Naive thymus-derived CD4-positive, alpha-beta T cell (primary cell): ENCODE data around the gene TBC1D4. TPM values are rescaled to one million over a fixed set of nuclear protein-coding genes. Genes with fewer than 3 reads are reported as not detected.
"Not testable (repeated sequence)": the region's sequence is repeated elsewhere in the genome, so short reads cannot be mapped to it uniquely, and the experiment has no call there.

Experiments used
- ATAC-seq: fragments of 150-1000 bp; cut with Tn5 transposase; 2 replicates; pipeline ENCODE4 v1.10.0; 2021; ENCODE audit warnings: mild to moderate bottlenecking, moderate library complexity
- CTCF ChIA-PET: fragments of 350-600 bp; sonication (Branson Sonifier 250); formaldehyde crosslinking; loops from one replicate; lab custom pipeline; 2021; ENCODE audit warnings: antibody characterized with exemption; lab: Charles Lee
- POLR2A ChIA-PET: fragments of 350-600 bp; sonication (Branson Sonifier 250); formaldehyde crosslinking; loops from one replicate; lab custom pipeline; 2021; ENCODE audit warnings: antibody characterized with exemption, inconsistent platforms; lab: Charles Lee
- DNase-seq, 9 donors: peaks; one replicate each; pipeline versions ENCODE4 v3.0.0 to v3.0.0-alpha.2; 2020 to 2022; ENCODE audit warnings: mixed read lengths in 1 of 9
- H3K27ac ChIP-seq: one replicate; pipeline ENCODE4 v1.7.0; 2013; ENCODE audit warnings: mild to moderate bottlenecking, low read depth, low read length, moderate library complexity
- H3K27me3 ChIP-seq, 2 donors: one replicate each; pipeline ENCODE4 v1.7.0; 2013; ENCODE audit warnings: low read length in 2 of 2, mild to moderate bottlenecking in 2 of 2, moderate library complexity in 2 of 2; ENCODE audit not compliant: control insufficient read depth in 2 of 2, insufficient read depth in 2 of 2
- H3K36me3 ChIP-seq, 3 experiments: 1 replicate in 2 of 3; 2 replicates in 1 of 3; pipeline ENCODE4 v1.7.0; 2013; ENCODE audit warnings: low read length in 3 of 3, mild to moderate bottlenecking in 3 of 3, moderate library complexity in 1 of 3; ENCODE audit not compliant: insufficient read depth in 3 of 3, control insufficient read depth in 2 of 3
- H3K4me1 ChIP-seq, 2 donors: one replicate each; pipeline ENCODE4 v1.7.0; 2013; ENCODE audit warnings: low read length in 2 of 2, mild to moderate bottlenecking in 2 of 2, moderate library complexity in 1 of 2; ENCODE audit not compliant: control insufficient read depth in 2 of 2, insufficient read depth in 2 of 2
- H3K4me3 ChIP-seq: 2 replicates; pipeline ENCODE4 v1.7.0; 2013; ENCODE audit warnings: mild to moderate bottlenecking, low read length
- H3K9me3 ChIP-seq, 3 experiments: 1 replicate in 2 of 3; 2 replicates in 1 of 3; pipeline ENCODE4 v1.7.0; 2013; ENCODE audit warnings: low read length in 3 of 3; ENCODE audit not compliant: control insufficient read depth in 2 of 3
- H3K27ac Mint-ChIP-seq, 9 donors: one replicate each; pipeline ENCODE4 v1.8.0; 2020 to 2022; ENCODE audit warnings: mixed read lengths in 9 of 9, mild to moderate bottlenecking in 8 of 9, moderate library complexity in 5 of 9, inconsistent platforms in 2 of 9
- H3K27me3 Mint-ChIP-seq, 5 donors: one replicate each; pipeline ENCODE4 v1.8.0; 2021 to 2022; ENCODE audit warnings: mixed read lengths in 5 of 5, mild to moderate bottlenecking in 1 of 5
- H3K36me3 Mint-ChIP-seq, 5 donors: one replicate each; pipeline ENCODE4 v1.8.0; 2020 to 2022; ENCODE audit warnings: mixed read lengths in 5 of 5, mild to moderate bottlenecking in 3 of 5, inconsistent platforms in 1 of 5
- H3K4me1 Mint-ChIP-seq, 7 donors: one replicate each; pipeline ENCODE4 v1.8.0; 2020 to 2022; ENCODE audit warnings: mixed read lengths in 7 of 7, mild to moderate bottlenecking in 3 of 7, inconsistent platforms in 1 of 7
- H3K4me3 Mint-ChIP-seq, 10 donors: one replicate each; pipeline ENCODE4 v1.8.0; 2020 to 2022; ENCODE audit warnings: mild to moderate bottlenecking in 10 of 10, mixed read lengths in 10 of 10, moderate library complexity in 6 of 10, inconsistent platforms in 2 of 10
- H3K9me3 Mint-ChIP-seq, 11 donors: one replicate each; pipeline ENCODE4 v1.8.0; 2020 to 2022; ENCODE audit warnings: mixed read lengths in 11 of 11, mild to moderate bottlenecking in 4 of 11, inconsistent platforms in 1 of 11, moderate library complexity in 1 of 11
- intact Hi-C, 2 donors: fragments of 100-400 bp; cut with micrococcal nuclease; formaldehyde crosslinking; loops; one replicate each; pipeline ENCODE4 v1.15.1; 2023
- polyA plus RNA-seq, 2 donors: library from polyadenylated mRNA; unstranded; fragments of 300-500 nt; fragmentation: Illumina TruSeq; gene quantifications; one replicate each; pipeline ENCODE4 v1.2.3, GENCODE V29; 2021
- total RNA-seq, 6 experiments: library from RNA in 5 of 6; stranded (reverse) in 5 of 6; gene quantifications; 1 replicate in 5 of 6; 2 replicates in 1 of 6; pipeline ENCODE4 v1.2.3 and lab custom pipeline; 2021 to 2026

Gene TBC1D4
- total and polyA plus RNA-seq, 7 experiments from 2014 or later = 12.4 to 73.8 (median 42.7) TPM

GRCh38 chr13:75250526-75251178 is 231.3 kb downstream of the TBC1D4 start:
- CTCF ChIA-PET = no interaction called here

GRCh38 chr13:75245578-75245977 is 236.4 kb downstream of the TBC1D4 start:
- H3K27ac ChIP-seq, H3K4me3 ChIP-seq, H3K4me3 Mint-ChIP-seq, H3K36me3 ChIP-seq, H3K9me3 ChIP-seq, CTCF ChIA-PET, H3K4me1 Mint-ChIP-seq, ATAC-seq, DNase-seq, H3K27ac Mint-ChIP-seq, POLR2A ChIA-PET, H3K4me1 ChIP-seq, H3K27me3 ChIP-seq, intact Hi-C loops: not testable (repeated sequence)
- Mint-ChIP-seq H3K27me3 (peaks cover 0 to 16% (median 10%) of the 10 kb centered on the region in 5 donors), H3K36me3 (peaks cover 0 to 10% (median 0%) of the 10 kb centered on the region in 5 donors), H3K9me3 (peaks cover 0 to 30% (median 14%) of the 10 kb centered on the region in 11 donors)

More at GRCh38 chr13:75250526-75251178, 231.3 kb downstream of the TBC1D4 start:
- Mint-ChIP-seq H3K9me3 (peaks cover 0 to 8% (median 3%) of the 10 kb centered on the region in 11 donors), H3K4me1 (no peaks in the 10 kb centered on the region), H3K27me3 (peaks cover 12 to 32% (median 20%) of the 10 kb centered on the region in 5 donors), H3K27ac (no peak overlapping the region), H3K36me3 (peaks cover 0 to 3% (median 0%) of the 10 kb centered on the region in 5 donors), H3K4me3 (no peak overlapping the region)
- no peaks in the 10 kb centered on the region for H3K4me1 ChIP-seq
- no peaks in the 10 kb centered on the region for H3K36me3 ChIP-seq
- ATAC-seq (no peak), DNase-seq (no peak)
- intact Hi-C loops = no loop called here
- H3K9me3 ChIP-seq = no peaks in the 10 kb centered on the region
- no peak overlapping the region for H3K4me3 ChIP-seq
- no peaks in the 10 kb centered on the region for H3K27me3 ChIP-seq
- POLR2A ChIA-PET = no interaction called here
- no peak overlapping the region for H3K27ac ChIP-seq

GRCh38 chr13:75240240-75240639 is 241.7 kb downstream of the TBC1D4 start:
- H3K4me3 Mint-ChIP-seq, H3K27ac Mint-ChIP-seq, intact Hi-C loops, POLR2A ChIA-PET, H3K4me3 ChIP-seq, H3K27ac ChIP-seq, ATAC-seq, H3K36me3 ChIP-seq, H3K4me1 ChIP-seq, H3K9me3 ChIP-seq, H3K27me3 ChIP-seq, H3K4me1 Mint-ChIP-seq, CTCF ChIA-PET, DNase-seq: not testable (repeated sequence)
- H3K27me3 Mint-ChIP-seq = peaks cover 0 to 17% (median 5%) of the 10 kb centered on the region in 5 donors
- H3K36me3 Mint-ChIP-seq = peaks cover 0 to 14% (median 0%) of the 10 kb centered on the region in 5 donors
- H3K9me3 Mint-ChIP-seq = peaks cover 3 to 58% (median 20%) of the 10 kb centered on the region in 11 donors

- H3K4me3 Mint-ChIP-seq = no peak overlapping the region
- no peaks in the 10 kb centered on the region for H3K4me1 ChIP-seq
- H3K9me3 Mint-ChIP-seq = peaks cover 3 to 44% (median 15%) of the 10 kb centered on the region in 11 donors
- H3K4me3 ChIP-seq = no peak overlapping the region
- no peak overlapping the region for H3K27ac ChIP-seq
- H3K36me3 ChIP-seq = no peaks in the 10 kb centered on the region
- CTCF ChIA-PET = no interaction called here
- H3K4me1 Mint-ChIP-seq = no peaks in the 10 kb centered on the region
- H3K27me3 ChIP-seq = no peaks in the 10 kb centered on the region
- intact Hi-C loops = no loop called here
- H3K9me3 ChIP-seq = no peaks in the 10 kb centered on the region
- H3K27me3 Mint-ChIP-seq = peaks cover 0 to 8% (median 0%) of the 10 kb centered on the region in 5 donors
- no peak for ATAC-seq
- peaks cover 0 to 14% (median 0%) of the 10 kb centered on the region in 5 donors for H3K36me3 Mint-ChIP-seq
- DNase-seq = no peak
- no peak overlapping the region for H3K27ac Mint-ChIP-seq
- POLR2A ChIA-PET = no interaction called here
These were observed 245.2 kb downstream of the TBC1D4 start for GRCh38 chr13:75236774-75237173.

Other genes with a start within 250 kb of the TBC1D4 start
- gene COMMD6, start 55.7 kb upstream of the TBC1D4 start, total RNA-seq = 100 to 1,000 TPM; 133 to 241 (median 205) TPM
- gene COMMD6, start 55.7 kb upstream of the TBC1D4 start, polyA plus RNA-seq = 100 to 1,000 TPM; 440 to 690 TPM
- 10 to 100 TPM; 18.6 to 35.8 (median 20.6) TPM for gene UCHL3, start 67.6 kb upstream of the TBC1D4 start, total RNA-seq
- gene UCHL3, start 67.6 kb upstream of the TBC1D4 start, polyA plus RNA-seq = 10 to 100 TPM; 49.4 to 60.0 TPM
- 10 to 100 TPM; 18.0 to 68.1 (median 45.3) TPM for gene LMO7, start 154.2 kb upstream of the TBC1D4 start, total RNA-seq
- 10 to 100 TPM; 20.7 to 37.8 TPM for gene LMO7, start 154.2 kb upstream of the TBC1D4 start, polyA plus RNA-seq